ENCODE results near the gene DCXR.

DCXR gene

GRCh38 chr17:82073446-82073845 is 35.9 kb upstream of the DCXR start:
- DNase-seq (ENCODE audit: low read depth, low spot score): no peak

- no peak for DNase-seq (ENCODE audit: low read depth, low spot score)
These were observed 35.3 kb upstream of the DCXR start for GRCh38 chr17:82072827-82073226.

GRCh38 chr17:82070611-82071010 is 33.1 kb upstream of the DCXR start:
- no peak for DNase-seq (ENCODE audit: low read depth, low spot score)

DNA sequence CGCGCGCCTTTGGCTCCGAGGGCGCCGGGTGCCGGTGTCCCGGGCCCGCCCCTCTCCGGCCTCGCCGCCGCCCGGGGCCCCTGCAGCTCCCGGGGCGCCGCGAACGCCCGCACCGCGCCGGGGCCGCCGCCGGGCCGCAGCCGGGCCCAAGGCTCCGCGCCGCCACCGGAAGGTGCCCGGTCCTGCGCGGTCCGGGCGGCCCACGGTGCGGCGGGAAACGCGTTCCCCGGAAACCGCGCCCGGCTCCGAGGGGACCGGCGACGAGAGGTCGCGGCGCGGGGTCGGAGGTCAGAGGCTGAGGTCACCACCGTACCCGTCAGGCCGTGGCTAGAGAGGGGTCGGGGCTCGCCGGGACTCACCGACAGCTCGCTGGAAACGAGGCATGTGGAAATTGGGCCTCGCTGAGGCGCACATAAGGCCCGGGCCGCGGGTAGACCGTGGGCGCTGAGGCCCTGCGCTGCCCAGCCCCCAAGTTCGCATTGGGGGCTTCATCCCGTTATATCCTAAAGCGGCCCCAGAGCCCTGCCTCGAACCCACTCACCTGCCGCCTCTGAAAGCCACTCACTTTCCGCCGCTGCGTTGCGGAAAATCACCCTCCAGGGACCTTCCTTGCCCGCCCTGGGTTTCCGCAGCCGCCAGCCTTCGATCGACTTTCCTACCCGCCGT is 28.3 kb upstream of the DCXR start, which contains the start of gene DUS1L:
TSS of gene DUS1L (minus strand) at position 167 of the 666 bp plus-strand sequence. CDS start 745 bp downstream, outside the sequence.
- peak; percentile 65 for DNase-seq (ENCODE audit: low read depth, low spot score)

DNA sequence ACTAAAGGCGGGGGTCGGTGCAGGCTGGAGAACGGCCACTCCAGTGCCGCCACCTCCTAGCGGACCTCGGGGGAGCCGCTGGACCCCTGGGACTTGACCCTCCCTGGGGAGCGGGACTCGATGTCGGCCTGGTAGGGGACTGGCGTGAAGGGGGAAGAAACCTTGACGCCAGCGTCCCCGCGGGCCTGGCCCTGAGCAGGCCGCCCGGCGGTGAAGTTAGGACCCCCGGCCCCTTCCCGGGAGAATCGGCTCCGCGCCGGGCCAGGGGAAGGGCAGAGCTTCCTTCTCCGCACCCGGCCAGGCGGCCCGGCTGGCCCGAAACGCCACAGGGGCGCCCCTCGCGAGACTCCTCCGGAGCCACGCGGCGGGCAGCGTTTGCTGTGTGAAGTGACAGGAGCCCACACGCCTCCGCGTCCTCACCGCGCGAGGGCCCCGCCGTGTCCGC is 27.7 kb upstream of the DCXR start:
- DNase-seq (ENCODE audit: low read depth, low spot score): no peak

DNA sequence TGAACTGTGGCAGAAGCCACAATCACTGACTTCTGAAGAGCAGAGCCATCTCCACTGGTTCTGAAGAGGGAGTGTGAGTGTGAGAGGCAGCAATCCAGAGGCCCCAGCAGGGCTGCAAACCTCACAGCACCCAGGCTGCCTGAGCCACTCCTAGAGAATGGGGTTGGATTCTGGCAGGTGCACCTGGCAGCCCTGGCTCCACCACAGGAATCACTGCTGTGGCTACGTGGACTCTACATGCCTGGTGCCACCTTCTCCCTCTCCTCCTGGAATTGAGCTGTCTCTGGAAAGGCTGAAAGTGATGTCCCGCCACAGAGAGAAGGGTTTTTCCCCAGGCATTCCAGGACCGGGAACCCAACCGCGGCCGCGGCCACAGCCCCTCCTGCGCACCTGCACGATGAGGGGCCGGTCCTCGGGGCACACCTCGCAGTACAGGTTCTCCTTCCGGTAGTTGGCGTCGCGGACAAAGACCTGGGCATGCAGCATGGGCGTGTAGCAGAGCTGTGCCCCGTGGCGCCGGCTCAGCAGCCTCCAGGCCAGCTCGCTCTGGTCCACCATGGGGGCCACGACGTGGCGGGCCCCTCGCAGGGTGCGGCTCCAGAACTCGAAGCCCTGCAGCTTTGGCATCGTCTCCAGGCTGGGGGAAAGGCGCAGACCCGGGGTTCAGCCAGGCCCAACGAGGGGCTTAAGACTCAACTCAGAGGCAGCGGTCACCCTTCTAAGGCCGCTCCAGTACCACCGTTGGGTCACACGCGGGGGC is 27.1 kb upstream of the DCXR start:
- DNase-seq (ENCODE audit: low read depth, low spot score): no peak

DNA sequence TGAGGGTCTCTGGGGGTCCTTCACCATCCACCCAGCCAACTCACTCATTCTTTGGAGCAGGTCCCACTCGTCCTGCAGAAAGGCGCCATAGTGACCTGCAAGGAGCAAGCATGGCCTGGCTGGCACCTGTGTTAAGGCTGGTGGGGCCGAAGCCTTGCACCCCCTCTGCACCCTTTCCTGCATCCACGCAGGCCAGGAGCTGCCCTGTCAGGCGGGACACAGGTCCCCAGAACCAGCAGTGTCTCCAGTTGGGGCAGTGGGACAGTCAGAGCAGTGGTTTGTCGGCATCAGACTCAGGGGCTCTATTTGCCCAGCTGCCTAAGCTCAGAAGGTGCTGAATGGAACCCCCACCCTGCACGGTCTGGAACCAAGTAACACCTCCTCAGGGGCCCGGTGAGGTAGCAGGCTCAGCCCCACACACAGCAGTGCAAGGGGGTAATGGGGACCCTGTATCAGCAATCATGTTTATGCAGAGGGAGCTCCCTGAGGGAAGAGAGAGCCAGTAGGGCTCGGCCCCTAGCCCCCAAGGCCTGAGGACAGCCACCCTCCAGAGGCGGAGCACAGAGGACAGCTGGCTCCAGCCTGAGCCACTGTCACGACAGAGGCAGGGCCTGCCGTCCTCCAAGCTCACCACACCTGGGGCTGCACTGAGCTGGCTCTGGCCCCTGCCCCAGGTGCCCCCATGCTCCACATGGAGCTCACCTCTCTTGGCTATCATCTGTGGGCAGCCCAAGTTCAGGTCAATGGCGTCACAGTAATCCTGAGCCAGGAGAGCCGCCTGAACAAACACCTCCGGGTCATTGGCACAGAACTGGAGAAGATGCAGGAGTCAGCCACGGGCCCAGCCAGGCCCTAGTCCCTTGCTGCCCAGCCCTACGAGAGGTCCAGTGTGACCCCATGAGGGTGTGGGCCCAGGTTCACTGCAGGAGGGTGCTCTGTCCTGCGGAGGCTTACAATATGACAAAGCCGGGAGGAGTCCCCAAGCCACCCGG is 26.2 kb upstream of the DCXR start:
- no peak for DNase-seq (ENCODE audit: low read depth, low spot score)

GRCh38 chr17:82062984-82063368 is 25.5 kb upstream of the DCXR start:
- no peak for DNase-seq (ENCODE audit: low read depth, low spot score)

DNA sequence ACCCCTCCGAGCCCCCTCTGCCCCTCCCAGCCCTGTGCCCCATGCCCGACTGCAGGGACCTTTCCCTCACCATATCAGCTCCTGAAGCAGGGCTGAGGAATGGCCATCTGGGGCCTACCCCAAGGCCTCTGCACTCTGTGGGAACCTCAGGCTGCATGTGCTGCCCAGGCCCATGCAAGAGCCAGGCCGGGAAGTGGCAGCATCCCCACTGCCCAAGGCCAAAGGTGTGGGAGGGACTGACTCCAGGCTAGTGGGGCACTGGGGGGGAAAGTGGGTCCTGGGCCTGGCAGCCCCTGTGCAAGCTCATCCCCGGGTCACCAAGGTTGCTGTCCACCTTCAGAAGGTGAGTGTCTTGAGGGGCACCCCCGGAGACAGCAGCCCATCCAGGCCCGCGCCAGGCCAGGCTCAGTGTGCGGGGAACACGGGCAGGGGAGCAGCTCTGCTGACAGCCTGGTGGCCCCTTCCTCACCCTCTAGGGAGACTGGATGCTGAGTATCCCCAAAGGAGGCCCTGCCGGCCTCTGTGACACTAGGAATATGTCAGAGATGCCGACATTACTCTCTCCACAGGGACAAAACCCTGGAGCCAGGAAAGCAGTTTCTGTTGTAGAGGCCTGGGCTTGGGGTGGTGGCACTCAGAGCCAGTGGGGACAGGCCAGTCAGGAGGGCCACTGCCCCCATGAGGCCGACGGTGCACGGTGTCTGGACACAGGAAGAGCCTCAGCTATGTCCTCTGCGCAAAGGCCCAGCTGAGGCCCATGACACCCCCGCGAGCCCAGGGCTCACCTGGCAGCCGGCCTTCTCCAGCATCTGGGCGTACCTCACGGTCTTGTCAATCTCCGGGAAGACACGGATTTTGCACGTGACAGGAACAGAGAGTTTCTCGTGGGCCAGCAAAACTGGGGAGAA is 24.8 kb upstream of the DCXR start:
- no peak for DNase-seq (ENCODE audit: low read depth, low spot score)

DNA sequence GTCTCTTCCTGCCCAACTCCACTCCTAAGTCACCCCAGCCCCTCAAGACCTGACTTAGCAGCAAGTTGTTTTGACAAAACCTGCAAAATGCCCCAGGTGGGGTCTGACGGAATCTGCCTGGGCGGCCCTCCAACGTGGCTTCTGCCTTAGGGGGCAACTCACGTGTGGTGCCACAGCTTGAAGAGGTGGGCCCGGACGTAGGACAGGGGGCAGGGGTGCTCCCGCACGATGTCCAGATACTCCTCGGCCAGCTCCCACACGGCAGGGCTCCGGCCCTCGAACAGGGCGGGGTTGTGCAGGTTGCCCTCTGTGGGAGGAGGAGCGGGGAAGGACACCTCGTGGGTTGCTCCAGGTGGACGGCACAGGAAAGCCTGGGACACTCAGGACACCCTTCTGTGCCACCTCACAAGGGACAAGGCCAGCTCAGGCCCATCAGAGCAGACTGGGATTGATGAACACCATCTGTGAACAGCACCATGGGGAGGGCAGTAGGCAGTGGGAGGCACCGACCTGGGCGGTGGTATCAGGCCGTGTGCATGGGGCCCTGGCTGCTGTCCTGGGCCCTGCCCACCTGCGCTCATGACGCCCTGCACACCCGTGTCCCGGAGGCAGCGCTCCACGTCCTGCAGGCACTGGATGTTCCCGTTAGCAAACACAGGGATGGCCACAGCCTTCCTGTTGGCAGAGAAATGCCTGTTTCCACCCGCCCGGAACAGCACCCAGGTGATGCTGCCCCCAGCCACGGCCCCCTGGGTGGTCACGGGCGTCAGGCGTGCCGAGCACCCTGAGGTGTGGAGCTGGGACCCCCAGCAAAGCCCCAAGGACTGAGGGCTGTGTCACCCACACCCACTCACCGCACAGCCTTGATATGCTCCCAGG is 23.8 kb upstream of the DCXR start:
- no peak for DNase-seq (ENCODE audit: low read depth, low spot score)

GRCh38 chr17:82060614-82061013 is 23.1 kb upstream of the DCXR start:
- no peak for DNase-seq (ENCODE audit: low read depth, low spot score)

- DNase-seq (ENCODE audit: low read depth, low spot score): no peak
These were observed 22.5 kb upstream of the DCXR start for GRCh38 chr17:82060001-82060380.

DNA sequence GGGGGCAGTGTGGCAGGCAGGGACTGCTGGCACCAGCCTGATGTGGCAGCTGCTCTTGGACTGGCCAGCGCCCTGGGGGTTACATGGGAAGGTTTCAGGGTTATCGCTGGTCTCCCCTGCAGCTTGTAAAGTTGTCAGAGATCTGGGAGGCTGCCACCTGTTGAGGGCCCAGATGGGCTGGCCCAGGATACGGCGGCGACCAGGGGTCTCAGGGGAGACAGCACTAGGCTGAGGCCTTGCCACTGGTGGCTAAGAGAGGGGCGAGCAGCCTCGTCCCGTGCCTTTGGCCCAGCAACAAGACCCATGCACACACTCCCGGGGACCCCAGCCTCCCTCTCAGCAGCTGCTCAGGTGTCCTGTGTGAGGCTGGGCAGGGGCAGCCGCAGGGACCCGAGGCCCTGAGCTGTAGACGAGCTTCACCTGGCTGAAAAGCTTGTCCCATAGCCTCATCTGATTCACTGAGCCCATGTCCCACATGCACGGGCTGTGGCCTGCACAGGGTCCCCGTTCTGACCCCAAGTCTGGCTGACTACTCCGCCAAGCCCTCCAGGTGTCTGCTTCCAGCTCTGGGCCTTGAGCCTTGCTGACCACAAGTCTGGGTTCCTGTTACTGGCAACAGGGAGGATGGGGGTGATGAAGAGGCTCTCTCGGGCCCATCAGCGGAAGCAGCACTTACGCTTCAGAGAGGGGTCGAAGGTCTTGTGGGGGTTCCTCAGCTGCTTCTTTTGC is 21.9 kb upstream of the DCXR start:
- DNase-seq (ENCODE audit: low read depth, low spot score): no peak

DNA sequence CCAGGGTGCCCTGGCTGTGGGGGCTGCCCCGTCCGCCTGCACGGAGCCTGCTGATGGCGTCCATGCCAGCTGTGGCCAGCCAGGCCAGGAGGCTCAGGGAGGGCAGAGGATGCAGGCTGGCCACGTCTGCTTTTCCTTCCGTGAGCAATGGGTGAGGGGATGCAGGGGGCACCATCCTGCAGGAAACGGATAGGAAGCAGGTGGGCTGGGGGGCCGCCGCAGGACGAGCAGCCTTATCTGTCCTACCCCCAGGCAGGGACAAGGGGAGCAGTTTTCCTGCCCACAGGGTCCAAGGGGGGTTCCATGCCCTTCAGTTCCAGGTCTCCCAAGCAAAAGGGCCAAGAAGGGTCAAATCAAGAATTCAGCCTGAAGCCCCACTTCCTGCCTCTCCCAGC is 21.4 kb upstream of the DCXR start:
- DNase-seq (ENCODE audit: low read depth, low spot score): no peak

DNA sequence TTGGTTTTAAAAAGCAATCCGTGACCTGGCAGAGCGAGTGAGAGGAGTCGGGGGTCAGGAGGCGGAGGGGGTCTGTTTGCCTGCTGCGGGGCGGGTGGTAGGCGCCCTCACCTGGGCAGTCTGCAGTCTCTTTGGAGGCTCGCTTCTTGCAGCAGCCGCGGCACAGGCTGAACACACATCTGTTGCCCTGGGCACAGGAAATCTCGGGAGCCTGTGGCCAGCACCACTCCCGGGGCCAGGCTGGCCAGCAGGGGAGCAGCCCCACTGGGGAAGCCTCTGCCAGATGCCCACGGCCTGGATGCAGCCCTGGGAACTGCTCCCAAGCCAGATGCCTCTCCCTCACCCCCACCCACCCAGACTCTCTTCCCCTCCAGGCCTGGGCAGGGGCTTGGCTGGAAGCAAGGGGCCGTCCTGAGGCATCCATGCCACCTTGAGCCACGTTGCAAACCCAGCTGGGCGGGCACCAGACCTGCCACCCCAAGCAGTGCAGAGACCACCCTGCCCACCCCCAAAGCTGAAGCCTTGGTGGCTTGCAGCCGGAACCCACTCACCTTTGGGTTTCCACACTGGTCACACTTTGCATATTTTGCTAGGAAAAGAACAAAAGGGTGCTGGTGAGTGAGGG is 20.8 kb upstream of the DCXR start:
- DNase-seq (ENCODE audit: low read depth, low spot score): no peak

GRCh38 chr17:82056729-82057621 is 19.5 kb upstream of the DCXR start:
- DNase-seq (ENCODE audit: low read depth, low spot score): no peak

- DNase-seq (ENCODE audit: low read depth, low spot score): no peak
These were observed 18.6 kb upstream of the DCXR start for GRCh38 chr17:82055965-82056728.

Data from ELF-1 (cell line).